ENCODE measurements around the gene LIMA1. TPM values are rescaled to one million over a fixed set of nuclear protein-coding genes. Genes with fewer than 3 reads are reported as not detected.
A peak's percentile ranks its signal among the peaks of the same experiment; 100 is the strongest.
"Not testable (repeated sequence)": the region's sequence is repeated elsewhere in the genome, so short reads cannot be mapped to it uniquely, and the experiment has no call there.

The LIMA1 gene
- 114 to 120 TPM (median 115 TPM) in 3 replicates for total RNA-seq

DNA sequence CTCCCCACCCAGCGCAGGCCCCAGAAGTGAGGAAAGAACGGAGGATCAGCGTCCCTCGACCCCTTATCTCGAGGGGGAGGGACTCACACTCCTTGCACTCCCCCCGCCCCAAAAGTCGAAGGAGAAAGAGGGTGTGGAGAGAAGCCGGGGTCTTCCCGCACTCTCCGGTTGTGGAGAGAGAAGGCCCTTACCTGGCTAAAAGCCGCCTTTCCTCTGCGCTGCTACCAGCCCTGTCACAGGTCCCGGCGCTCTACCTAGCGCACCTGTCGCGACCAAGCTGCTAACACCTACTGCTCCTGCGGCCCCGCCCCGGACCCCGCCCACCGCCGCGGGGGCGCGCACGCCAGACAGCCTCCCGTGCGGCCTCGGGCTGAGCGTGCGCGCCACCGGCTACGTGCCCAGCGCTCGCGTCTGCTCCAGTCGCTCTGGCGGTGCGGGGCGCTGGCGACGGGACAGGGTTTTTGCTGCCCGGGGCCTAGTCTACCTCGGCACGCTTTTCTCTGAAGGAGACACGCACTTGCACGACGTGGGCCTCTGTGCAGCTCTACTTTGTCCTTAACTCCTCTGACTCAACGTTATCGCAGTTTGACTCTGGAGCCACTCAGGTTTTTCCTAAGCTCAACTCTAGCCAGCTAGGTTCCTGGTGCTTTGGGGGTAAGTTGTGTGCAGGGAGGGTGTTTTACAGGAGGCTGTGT lies at the start of gene LIMA1:
LIMA1 (minus strand) TSS at position 292 of the 695 bp plus-strand sequence. CDS start 34,769 bp downstream, outside the sequence.
- Mint-ChIP-seq H3K27me3 (ENCODE audit: low read depth) (no peaks in the 10 kb centered on the region), H3K27ac (peak within 1 kb of the TSS; percentile 96), H3K36me3 (no peaks in the 10 kb centered on the region), H3K9me3 (no peaks in the 10 kb centered on the region), H3K4me1 (peaks cover 21% of the 10 kb centered on the region), H3K4me3 (peak within 1 kb of the TSS; percentile 94)
- DNase-seq (ENCODE audit: low spot score in 2 of 2, unreplicated experiment in 2 of 2): peak; percentile 86 to 92
- TF ChIP-seq CTCF (IDR thresholded peaks at IDR 0.05; ENCODE audit: unreplicated experiment): no peak

DNA sequence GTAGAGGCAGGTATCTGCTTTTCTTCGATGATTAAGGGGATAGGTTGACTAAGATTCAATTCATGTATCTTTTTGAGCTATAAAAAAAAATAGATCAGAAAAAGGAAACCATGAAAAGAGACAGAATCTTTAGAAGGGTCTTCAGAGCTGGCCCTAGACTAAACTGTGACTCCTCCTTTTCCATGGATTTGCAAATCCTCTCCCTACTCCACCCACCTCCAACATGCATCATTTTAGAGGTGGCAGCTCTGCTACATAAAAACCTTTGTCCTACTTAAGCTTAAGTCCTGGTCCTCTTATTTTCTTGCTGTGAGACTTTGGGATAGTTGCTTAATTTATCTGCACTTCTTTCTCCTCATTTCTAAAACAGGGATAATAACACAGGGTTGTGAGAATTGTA lies 48.4 kb upstream of the LIMA1 start:
- no peak overlapping the region for H3K27ac Mint-ChIP-seq

DNA sequence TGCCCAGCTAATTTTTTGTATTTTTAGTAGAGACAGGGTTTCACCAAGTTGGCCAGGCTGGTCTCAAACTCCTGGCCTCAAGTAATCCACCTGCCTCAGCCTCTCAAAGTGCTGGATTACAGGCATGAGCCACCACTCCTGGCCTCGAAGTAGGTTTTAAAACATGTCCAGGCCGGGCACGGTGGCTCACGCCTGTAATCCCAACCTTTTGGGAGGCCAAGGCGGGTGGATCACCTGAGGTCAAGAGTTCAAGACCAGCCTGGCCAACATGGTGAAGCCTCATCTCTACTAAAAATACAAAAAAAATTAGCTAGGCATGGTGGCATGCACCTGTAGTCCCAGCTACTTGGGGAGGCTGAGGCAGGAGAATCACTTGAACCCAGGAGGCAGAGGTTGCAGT lies 45.3 kb upstream of the LIMA1 start:
- H3K27me3 Mint-ChIP-seq (ENCODE audit: low read depth); H3K4me1 Mint-ChIP-seq; H3K36me3 Mint-ChIP-seq; H3K9me3 Mint-ChIP-seq; DNase-seq (ENCODE audit: low spot score in 2 of 2, unreplicated experiment in 2 of 2); H3K27ac Mint-ChIP-seq; H3K4me3 Mint-ChIP-seq: not testable (repeated sequence)

More for the DNA sequence above, 48.4 kb upstream of the LIMA1 start:
- H3K27me3 Mint-ChIP-seq (ENCODE audit: low read depth): no peaks in the 10 kb centered on the region
- no peaks in the 10 kb centered on the region for H3K9me3 Mint-ChIP-seq
- H3K36me3 Mint-ChIP-seq: no peaks in the 10 kb centered on the region
- peaks cover under 1% of the 10 kb centered on the region for H3K4me1 Mint-ChIP-seq
- no peak for TF ChIP-seq CTCF (IDR thresholded peaks at IDR 0.05; ENCODE audit: unreplicated experiment)
- H3K4me3 Mint-ChIP-seq: no peak overlapping the region
- DNase-seq (ENCODE audit: low spot score in 2 of 2, unreplicated experiment in 2 of 2): no peak

- no peak for TF ChIP-seq CTCF (IDR thresholded peaks at IDR 0.05; ENCODE audit: unreplicated experiment)
- Mint-ChIP-seq H3K9me3 (no peaks in the 10 kb centered on the region), H3K4me3 (no peak overlapping the region), H3K27ac (no peak overlapping the region), H3K27me3 (ENCODE audit: low read depth) (no peaks in the 10 kb centered on the region), H3K4me1 (peaks cover 2% of the 10 kb centered on the region), H3K36me3 (peaks cover 3% of the 10 kb centered on the region)
- no peak for DNase-seq (ENCODE audit: low spot score in 2 of 2, unreplicated experiment in 2 of 2)
Observed at GRCh38 chr12:50326590-50327284, 43.4 kb upstream of the LIMA1 start.

GRCh38 chr12:50325890-50326391 lies 42.6 kb upstream of the LIMA1 start:
- TF ChIP-seq CTCF (IDR thresholded peaks at IDR 0.05; ENCODE audit: unreplicated experiment): no peak
- H3K27ac Mint-ChIP-seq: no peak overlapping the region
- H3K36me3 Mint-ChIP-seq: peaks cover 3% of the 10 kb centered on the region
- H3K27me3 Mint-ChIP-seq (ENCODE audit: low read depth): no peaks in the 10 kb centered on the region
- no peak for DNase-seq (ENCODE audit: low spot score in 2 of 2, unreplicated experiment in 2 of 2)
- H3K9me3 Mint-ChIP-seq: no peaks in the 10 kb centered on the region
- no peak overlapping the region for H3K4me3 Mint-ChIP-seq
- peaks cover 2% of the 10 kb centered on the region for H3K4me1 Mint-ChIP-seq

GRCh38 chr12:50324770-50325169 lies 41.5 kb upstream of the LIMA1 start:
- not testable (repeated sequence) for H3K36me3 Mint-ChIP-seq; H3K4me3 Mint-ChIP-seq; DNase-seq (ENCODE audit: low spot score in 2 of 2, unreplicated experiment in 2 of 2); H3K9me3 Mint-ChIP-seq; H3K27ac Mint-ChIP-seq; H3K4me1 Mint-ChIP-seq; H3K27me3 Mint-ChIP-seq (ENCODE audit: low read depth)

GRCh38 chr12:50324077-50324476 lies 40.8 kb upstream of the LIMA1 start:
- DNase-seq (ENCODE audit: low spot score in 2 of 2, unreplicated experiment in 2 of 2); H3K27ac Mint-ChIP-seq; H3K27me3 Mint-ChIP-seq (ENCODE audit: low read depth); H3K4me1 Mint-ChIP-seq; H3K4me3 Mint-ChIP-seq; H3K9me3 Mint-ChIP-seq; H3K36me3 Mint-ChIP-seq: not testable (repeated sequence)

Measured in mesothelial cell of epicardium (in vitro differentiated cells).